ENCODE results near the gene RAI14.

Gene RAI14

DNA sequence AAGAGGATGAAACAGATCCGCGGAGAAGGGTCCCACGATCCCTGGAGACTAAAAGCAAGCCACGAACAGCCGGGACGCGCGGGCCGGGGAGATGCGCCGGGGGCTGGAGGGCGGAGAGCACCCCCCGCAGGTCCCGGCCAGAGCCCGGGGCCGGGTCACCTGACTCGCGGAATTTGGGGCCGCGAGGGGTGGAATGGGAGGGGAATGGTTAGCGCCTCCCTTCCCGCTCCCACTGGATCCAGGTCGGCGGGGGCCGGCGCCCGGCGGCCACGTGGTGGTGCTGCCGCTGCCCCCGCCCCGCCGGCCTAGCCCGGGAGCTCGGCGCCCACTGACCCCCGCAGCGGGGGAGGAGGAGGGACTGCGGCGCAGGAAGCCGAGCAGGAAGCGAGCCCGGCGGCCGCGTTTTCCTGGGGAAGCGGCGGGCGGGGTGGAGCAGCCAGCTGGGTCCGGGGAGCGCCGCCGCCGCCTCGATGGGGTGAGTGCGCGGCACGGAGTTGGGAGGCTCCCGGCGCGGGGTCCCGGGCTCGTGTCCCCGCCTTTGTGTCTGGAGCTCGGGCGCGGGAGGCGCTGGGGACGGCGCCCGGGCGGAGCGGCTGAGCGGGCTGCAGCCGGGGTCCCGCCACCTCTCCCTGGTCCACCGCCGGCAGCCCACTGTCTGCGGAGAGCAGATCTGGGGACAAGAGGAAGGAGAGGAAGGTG is at the start of gene RAI14:
TSS of gene RAI14 (plus strand) at position 328 of the 699 bp plus-strand sequence. CDS start 30,592 bp downstream, outside the sequence.
- DNase-seq = no peak

- DNase-seq = no peak
These were observed 47.8 kb upstream of the RAI14 start for GRCh38 chr5:34608368-34608767.

- no peak for DNase-seq
These were observed 47.1 kb upstream of the RAI14 start for GRCh38 chr5:34608859-34609648.

DNA sequence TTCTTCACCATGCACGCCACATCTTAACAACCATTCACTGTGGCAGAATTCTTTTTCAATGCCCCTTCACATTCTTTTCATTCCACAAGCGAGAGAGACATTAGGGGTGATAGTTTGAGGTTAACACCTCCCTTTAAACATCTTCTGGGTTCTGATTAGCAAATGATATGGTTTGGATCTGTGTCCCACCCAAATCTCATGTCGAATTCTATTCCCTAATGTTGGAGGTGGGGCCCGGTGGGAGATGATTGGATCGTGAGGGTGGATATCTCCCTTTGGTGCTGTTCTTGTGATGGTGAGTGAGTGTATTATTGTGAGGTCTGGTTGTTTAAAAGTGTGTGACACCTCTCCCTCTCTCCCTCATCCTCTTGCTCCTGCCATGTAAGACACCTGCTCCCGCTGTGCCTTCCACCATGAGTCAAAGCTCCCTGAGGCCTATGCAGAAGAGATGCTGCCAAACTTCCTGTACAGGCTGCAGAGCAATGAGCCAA is 46.1 kb upstream of the RAI14 start:
- DNase-seq = no peak

GRCh38 chr5:34610546-34610945 is 45.6 kb upstream of the RAI14 start:
- no peak for DNase-seq

- DNase-seq = no peak
These were observed 44.4 kb upstream of the RAI14 start for GRCh38 chr5:34611464-34612415.

DNA sequence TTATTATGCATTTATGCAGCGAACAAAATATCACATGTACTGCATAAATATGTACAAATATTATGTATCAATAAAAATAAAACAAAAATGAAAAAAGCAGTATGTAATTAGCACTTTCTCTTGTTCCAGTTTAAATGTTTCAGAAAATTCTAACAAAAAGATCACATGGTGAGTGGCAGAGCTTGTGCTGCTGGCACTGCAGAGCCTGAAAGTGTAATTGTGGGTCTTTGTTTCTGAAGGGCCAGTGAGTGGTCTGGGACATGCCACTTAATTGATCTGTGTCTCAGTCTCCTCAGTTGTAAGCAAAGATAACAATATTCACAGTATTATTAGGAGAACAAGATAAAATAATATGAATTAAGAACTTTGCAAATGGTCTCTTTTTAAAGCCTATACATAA is 39.5 kb upstream of the RAI14 start:
- no peak for DNase-seq

DNA sequence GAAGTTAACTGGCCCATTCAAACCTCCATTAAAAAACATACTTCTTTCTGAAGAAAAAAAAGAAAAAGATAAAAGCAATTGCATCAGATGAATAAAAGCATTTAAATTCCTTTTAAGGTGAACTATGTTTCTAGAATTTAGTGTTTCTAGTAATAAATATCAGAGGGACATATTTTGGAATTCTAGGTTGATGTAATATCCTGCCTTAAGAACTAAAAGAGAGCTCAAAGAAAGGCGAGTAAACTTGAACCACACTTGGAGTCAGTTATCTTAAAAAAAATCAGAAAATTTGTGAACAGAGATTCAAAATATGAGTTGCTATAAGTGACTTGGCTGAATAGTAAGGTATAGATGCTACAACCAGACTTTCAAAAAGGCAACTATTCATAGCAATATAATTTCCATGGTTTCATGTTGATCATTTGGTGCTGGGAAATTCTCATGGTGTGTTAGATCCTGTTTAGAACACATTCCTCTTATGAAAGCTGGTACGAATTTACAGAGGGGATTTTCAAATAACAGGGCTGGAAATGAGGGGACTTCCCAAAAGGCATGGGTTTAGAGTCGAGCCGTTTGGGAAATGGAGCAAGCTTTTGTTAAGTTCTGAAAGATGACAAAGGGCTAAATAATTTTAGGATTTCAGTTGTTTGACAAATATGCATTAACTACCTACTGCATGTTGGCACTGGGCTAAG is 37.6 kb upstream of the RAI14 start:
- no peak for DNase-seq

DNA sequence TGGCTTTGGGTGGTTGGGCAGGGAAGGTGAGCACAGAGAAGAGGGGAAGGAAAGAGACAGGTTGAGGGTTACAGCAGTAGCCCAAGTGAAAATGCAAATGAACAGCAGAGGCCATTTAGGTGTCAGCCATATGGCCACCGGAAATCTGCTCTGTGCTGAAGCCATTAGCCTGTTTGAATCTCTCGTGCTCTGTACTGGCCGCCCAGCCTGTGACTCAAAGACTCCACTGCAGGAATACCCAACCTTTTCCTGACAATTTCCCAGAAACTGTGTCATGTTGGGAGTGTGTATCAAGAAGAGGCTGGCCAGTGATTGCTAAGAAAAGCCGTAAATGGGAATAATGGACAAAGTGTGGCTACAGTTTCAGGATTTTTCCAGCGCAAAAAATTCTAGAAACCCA is 35.9 kb upstream of the RAI14 start:
- DNase-seq = no peak

- DNase-seq = no peak
These were observed 34.6 kb upstream of the RAI14 start for GRCh38 chr5:34621277-34622097.

- no peak for DNase-seq
These were observed 34.1 kb upstream of the RAI14 start for GRCh38 chr5:34622098-34622400.

- DNase-seq = no peak
These were observed 31.4 kb upstream of the RAI14 start for GRCh38 chr5:34624691-34625090.

GRCh38 chr5:34625246-34625645 is 30.9 kb upstream of the RAI14 start:
- no peak for DNase-seq

GRCh38 chr5:34626036-34626435 is 30.1 kb upstream of the RAI14 start:
- no peak for DNase-seq

- no peak for DNase-seq
These were observed 29.4 kb upstream of the RAI14 start for GRCh38 chr5:34626751-34627150.

- DNase-seq = no peak
These were observed 28.3 kb upstream of the RAI14 start for GRCh38 chr5:34627794-34628193.

GRCh38 chr5:34628373-34628772 is 27.8 kb upstream of the RAI14 start:
- no peak for DNase-seq

DNA sequence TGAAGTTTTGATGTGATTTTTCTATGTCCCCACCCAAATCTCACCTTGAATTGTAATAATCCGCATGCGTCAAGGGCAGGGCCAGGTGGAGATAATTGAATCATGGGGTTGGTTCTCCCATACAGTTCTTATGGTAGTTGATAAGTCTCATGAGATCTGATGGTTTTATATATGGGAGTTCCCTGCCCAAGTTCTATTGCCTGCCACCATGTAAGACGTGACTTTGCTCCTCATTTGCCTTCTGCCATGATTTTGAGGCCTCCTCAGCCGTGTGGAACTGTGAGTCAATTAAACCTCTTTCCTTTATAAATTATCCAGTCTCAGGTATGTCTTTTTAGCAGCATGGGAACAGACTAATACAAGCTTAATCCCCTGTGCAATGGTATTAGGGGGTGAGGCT is 25.5 kb upstream of the RAI14 start:
- DNase-seq = no peak

DNA sequence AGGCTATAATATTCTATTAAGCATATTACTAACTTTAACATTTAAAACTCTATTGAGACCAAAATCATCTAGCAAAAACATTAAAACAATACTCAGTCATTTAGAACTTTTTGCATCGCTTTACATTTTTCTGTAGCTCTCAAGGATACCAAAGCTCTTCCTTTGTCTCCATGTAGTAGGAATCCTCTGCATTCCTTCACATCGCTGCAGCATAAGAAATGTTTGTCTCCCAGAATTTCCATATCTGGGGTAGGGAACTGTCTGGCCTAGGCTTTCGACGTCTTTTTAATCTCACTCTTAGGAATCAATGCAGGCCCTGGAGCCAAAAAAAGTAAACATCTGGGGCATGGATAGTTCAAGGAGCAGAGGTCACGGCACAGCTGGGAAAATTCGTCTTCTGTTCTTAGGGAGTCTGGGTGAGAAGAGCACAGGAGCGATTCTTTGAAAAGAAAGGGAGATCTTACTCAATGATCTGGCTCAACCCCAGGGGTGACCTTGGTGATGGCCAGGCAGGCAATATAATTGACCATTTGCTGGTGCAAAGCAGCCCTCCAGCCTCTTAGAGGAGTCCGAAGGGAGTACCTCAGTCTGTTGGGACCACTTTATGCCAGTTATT is 23.2 kb upstream of the RAI14 start:
- no peak for DNase-seq

DNA sequence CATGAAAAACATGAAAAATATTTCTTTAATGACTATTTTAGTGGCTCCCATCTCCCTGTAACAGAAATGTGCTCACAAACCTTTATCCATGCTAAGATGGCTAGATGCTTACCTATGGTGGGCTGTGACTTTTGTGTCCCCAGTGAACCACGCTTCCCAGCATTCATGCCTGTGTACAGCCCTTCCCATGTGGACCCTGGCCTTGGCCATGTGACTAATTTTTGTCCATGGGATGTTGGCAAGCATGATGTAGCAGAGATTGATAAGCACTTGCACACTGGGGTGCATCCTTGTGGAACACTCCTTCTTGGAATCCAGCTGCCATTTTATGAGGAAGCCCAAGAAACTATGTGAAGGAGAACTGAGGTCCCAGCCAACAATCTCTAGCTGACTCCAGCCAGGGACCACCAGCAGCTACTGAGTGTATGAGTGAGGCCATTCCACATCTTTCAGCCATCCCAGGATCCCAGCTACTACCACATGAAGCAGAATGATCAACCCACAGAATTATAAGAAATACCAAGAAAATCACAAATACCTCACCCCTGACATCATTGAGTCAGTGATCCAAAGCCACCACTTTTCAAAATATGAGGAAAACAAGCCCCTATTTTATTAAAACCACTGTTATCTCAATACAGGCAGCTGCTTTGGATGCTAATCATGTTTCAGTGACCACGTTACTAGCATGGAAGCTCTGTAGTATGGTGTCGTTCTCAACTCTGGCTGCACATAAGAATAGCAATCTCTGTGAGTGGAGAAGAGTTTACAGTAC is 16.1 kb upstream of the RAI14 start:
- DNase-seq = no peak

Measured in DMS153 (cell line).